ENCODE data around the gene HAL.
A peak's percentile ranks its signal among the peaks of the same experiment; 100 is the strongest.
"Not testable (repeated sequence)": the region's sequence is repeated elsewhere in the genome, so short reads cannot be mapped to it uniquely, and the experiment has no call there.

Gene HAL

DNA sequence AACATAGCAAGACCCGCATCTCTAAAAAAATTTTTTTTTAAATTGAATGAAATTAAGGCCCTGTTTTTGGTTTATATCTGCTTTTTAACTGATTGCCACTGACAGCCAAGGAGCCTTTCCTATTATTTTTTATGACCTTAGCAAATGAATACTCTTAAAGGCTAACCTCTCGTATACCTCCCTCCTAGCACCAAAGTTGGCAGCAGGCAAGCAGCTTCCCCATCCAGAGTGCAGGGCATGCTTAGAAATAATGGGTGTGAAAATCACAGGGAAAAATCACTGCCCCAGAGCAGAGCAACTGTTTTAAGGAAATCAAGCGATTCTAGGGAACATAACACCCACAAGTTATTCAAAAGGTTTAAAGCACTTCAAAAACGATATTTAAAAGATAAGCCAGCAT lies 20.7 kb downstream of the HAL start:
- DNase-seq (ENCODE audit: low spot score) = no peak

DNA sequence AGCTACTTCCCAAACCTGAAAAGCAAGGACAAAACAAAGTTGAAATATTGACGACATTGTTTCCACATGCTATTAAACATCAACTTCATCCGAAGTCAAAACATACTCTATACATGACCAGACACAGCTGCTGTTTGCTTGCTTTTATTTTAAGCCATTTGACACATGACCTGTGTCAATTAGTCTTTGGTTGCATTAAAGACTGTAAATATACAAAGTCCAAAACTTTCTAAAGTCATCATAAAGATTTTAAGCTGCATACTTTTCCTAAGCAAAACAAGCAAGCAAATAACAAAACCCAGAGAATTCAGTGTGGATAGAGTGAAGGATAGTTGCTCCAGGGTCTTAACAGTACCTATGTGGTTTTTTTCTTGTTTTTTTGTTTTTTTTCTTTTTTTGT lies 21.8 kb downstream of the HAL start:
- no peak for DNase-seq (ENCODE audit: low spot score)

- DNase-seq (ENCODE audit: low spot score) = no peak
Observed at GRCh38 chr12:95972832-95973456, 23.2 kb downstream of the HAL start.

- DNase-seq (ENCODE audit: low spot score) = peak; percentile 25
Observed at GRCh38 chr12:95970905-95971304, 25.2 kb downstream of the HAL start.

DNA sequence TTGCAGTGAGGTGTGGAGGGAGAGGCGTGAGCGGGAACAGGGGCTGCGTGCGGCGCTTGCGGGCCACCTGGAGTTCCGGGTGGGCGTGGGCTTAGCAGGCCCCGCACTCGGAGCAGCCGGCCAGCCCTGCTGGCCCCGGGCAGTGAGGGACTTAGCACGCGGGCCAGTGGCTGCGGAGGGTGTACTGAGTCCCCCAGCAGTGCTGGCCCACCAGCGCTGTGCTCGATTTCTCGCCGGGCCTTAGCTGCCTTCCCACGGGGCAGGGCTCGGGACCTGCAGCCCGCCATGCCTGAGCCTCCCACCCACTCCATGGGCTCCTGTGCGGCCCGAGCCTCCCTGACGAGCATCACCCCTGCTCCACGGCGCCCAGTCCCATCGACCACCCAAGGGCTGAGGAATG lies 27.0 kb downstream of the HAL start:
- not testable (repeated sequence) for DNase-seq (ENCODE audit: low spot score)

GRCh38 chr12:95967301-95967700 lies 28.8 kb downstream of the HAL start:
- no peak for DNase-seq (ENCODE audit: low spot score)

GRCh38 chr12:95966287-95966870 lies 29.8 kb downstream of the HAL start:
- DNase-seq (ENCODE audit: low spot score) = no peak

DNA sequence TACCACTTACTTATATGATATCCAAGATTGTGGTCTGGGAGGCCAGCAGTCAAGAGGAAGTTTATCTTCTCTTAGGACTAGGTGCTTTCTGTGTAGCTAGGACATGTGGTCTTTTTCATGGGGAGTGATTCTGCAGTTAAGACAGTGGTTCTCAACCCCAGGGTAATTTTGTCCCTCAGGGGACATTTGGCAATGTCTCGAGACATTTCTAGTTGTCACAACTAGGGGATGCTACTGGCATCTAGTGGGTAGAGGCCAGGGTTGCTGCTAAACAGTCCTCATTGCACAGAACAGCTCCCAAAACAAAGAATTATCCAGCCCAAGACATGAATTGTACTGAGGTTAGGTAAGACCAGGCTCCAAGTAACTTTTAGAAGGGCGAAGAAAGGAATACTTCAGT lies 33.0 kb downstream of the HAL start:
- DNase-seq (ENCODE audit: low spot score) = no peak

DNA sequence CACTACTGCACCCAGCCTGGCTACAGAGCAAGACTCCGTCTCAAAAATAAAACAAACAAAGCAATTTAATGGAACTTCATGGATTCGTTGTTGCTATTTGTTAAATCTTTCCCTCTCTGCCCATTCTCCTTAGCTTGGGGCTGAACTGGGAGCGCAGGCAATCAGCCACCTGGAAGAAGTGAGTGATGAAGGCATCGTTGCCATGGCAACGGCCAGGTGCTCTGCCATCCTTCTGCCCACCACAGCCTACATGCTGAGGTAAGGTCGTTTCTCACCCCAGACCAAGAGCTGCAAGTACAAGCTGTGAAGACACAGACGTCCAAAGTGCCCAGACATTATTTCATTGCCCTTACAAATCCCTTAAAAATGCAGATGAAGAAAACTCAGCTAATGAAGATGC lies 33.9 kb downstream of the HAL start:
- DNase-seq (ENCODE audit: low spot score) = no peak

DNA sequence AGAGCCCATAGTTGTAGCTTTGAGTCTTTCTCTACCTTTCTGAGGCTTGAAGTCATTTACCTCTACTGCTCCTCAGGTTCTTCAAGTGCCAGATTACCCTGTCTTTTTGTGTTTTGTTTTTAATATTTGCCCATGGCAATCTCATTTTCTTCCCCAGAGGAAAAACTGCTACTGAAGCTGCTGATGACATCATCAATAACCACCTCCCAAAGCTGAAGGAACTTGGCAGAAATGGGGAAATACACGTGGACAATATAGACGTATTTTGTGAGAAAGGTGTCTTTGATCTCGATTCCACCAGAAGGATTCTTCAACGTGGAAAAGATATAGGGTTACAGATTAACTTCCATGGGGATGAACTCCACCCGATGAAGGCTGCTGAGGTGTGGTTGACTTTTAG lies 35.9 kb downstream of the HAL start:
- no peak for DNase-seq (ENCODE audit: low spot score)

DNA sequence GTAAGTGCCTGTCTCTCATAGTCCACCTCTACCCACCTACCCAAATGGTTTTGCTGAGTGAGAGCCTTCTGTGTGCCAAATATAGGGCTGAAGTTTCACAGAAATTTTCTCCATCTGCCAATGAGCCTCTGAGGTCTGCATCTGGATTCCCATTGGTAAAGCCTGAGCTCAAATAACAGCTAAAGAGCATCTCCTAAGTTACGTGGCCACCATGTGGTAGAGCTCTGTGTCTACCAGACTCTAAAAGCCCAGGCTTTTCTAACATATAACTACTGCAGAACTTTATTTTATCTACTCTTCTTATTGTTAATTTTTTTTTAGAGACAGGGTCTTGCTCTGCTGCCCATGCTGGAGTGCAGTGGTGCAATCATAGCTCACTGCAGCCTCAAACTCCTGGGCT lies 37.0 kb downstream of the HAL start:
- DNase-seq (ENCODE audit: low spot score) = peak; percentile 28

GRCh38 chr12:95956557-95957145 lies 39.5 kb downstream of the HAL start:
- DNase-seq (ENCODE audit: low spot score) = no peak

- DNase-seq (ENCODE audit: low spot score) = no peak
Observed at GRCh38 chr12:95955549-95956159, 40.5 kb downstream of the HAL start.

- DNase-seq (ENCODE audit: low spot score) = no peak
Observed at GRCh38 chr12:95953000-95953399, 43.1 kb downstream of the HAL start.

DNA sequence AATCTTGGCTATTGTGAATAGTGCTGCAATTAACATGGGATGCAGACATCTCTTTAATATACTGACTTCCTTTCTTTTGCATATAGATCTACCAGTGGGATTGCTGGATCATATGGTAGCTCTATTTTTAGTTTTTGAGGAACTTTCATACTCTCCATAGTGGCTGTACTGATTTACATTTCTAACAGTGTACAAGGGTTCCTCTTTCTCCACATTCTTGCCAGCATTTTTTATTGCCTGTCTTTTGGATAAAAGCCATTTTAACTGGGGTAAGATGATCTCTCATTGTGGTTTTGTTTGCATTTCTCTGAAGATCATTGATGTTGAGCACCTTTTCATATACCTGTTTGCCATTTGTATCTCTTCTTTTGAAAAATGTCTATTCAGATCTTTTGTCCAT lies 44.6 kb downstream of the HAL start:
- no peak for DNase-seq (ENCODE audit: low spot score)

- DNase-seq (ENCODE audit: low spot score) = no peak
Observed at GRCh38 chr12:95949477-95950206, 46.5 kb downstream of the HAL start.

DNA sequence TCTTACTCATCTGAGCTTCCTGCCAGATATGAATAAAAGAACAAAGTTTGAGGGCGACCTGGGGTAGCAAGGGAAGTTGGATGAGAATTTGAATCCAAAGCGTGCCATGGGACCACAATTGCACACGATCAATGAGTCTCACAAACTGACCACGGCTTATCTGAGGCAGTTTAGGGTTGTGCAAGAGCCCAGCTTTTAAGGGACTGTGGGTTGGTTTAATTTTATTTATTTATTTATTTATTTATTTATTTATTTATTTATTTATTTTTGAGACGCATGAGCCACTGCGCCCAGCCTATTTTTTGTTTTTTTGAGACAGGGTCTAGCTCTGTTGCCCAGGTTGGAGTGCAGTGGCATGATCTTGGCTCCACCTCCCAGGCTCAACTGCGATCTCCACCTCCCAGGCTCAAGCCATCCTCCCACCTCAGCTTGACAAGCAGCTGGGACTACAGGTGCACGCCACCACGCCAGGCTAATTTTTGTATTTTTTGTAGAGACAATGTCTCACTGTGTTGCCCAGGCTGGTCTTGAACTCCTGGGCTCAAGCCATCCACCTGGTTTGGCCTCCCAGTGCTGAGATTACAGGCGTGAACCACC lies 51.9 kb downstream of the HAL start:
- no peak for DNase-seq (ENCODE audit: low spot score)

GRCh38 chr12:95943330-95943842 lies 52.8 kb downstream of the HAL start, which contains the start of gene AMDHD1:
Gene AMDHD1, plus strand, starts transcription at chr12:95943331. Its CDS starts 68 bp downstream, at chr12:95943399.
- DNase-seq (ENCODE audit: low spot score) = peak; percentile 76

GRCh38 chr12:95942524-95943329 lies 53.4 kb downstream of the HAL start, which contains the start of gene CCDC38:
Gene CCDC38, minus strand, starts transcription at chr12:95942614. Its CDS starts 6,105 bp downstream, at chr12:95936509.
- peak; percentile 85 for DNase-seq (ENCODE audit: low spot score)

- DNase-seq (ENCODE audit: low spot score) = peak; percentile 13
Observed at GRCh38 chr12:95942101-95942523, 54.0 kb downstream of the HAL start.

DNA sequence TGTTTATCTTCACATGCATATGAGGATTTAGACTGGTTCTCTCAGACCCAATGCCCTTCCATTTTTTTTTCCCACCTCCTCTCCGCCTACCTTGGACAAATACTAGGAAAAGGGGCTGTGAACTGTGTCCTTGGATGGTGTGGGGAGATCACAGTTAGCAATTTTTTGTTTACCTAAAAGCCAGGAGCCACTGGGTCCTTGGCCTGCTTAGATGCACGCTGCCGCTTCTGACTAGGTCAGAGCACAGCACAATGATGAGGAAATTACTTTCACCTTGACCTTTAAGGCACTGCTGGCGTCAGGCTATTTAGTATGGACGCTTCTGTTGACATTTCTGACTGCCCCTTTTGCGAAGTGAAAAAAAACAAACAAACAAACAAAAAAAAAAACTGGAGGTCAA lies 55.6 kb downstream of the HAL start:
- DNase-seq (ENCODE audit: low spot score) = no peak
